HepG2 (cell line): ENCODE data around the gene DUS1L. TPM values are rescaled to one million over a fixed set of nuclear protein-coding genes. Genes with fewer than 3 reads are reported as not detected.

Experiments used
- ATAD3A ChIP-seq: sonication (generic); formaldehyde crosslinking; IDR thresholded peaks from 2 replicates; pipeline ENCODE4 v1.4.0; 2020; ENCODE audit warnings: missing genetic modification reagents
- CEBPG ChIP-seq: IDR thresholded peaks from 2 replicates; pipeline ENCODE4 v1.6.1; 2016
- DNMT3B ChIP-seq: conservative IDR thresholded peaks from 2 replicates; pipeline ENCODE4 v1.6.1; 2016; ENCODE audit warnings: missing biosample characterization, control low read depth
- DPF2 ChIP-seq: sonication (generic); formaldehyde crosslinking; IDR thresholded peaks from 2 replicates; pipeline ENCODE4 v1.4.0; 2020; ENCODE audit warnings: mild to moderate bottlenecking, low read depth, missing genetic modification reagents, borderline replicate concordance
- ELF1 ChIP-seq: sonication (generic); formaldehyde crosslinking; IDR thresholded peaks from 2 replicates; pipeline ENCODE4 v1.4.0; 2020; ENCODE audit warnings: missing genetic modification reagents
- FOXM1 ChIP-seq: sonication (generic); formaldehyde crosslinking; IDR thresholded peaks from 2 replicates; pipeline ENCODE4 v1.5.0; 2020; ENCODE audit warnings: missing genetic modification reagents
- GMEB1 ChIP-seq: sonication (generic); formaldehyde crosslinking; IDR thresholded peaks from 2 replicates; pipeline ENCODE4 v1.5.1; 2020; ENCODE audit warnings: missing genetic modification reagents, mild to moderate bottlenecking, borderline replicate concordance
- HBP1 ChIP-seq: IDR thresholded peaks from 2 replicates; pipeline ENCODE4 v1.6.1; 2016; ENCODE audit warnings: low read depth, control low read depth
- HDAC1 ChIP-seq: sonication (generic); formaldehyde crosslinking; IDR thresholded peaks from 2 replicates; pipeline ENCODE4 v1.5.1; 2020; ENCODE audit warnings: mild to moderate bottlenecking, missing genetic modification reagents
- HOXA9 ChIP-seq: sonication (generic); formaldehyde crosslinking; IDR thresholded peaks from 2 replicates; pipeline ENCODE4 v1.8.1; 2022; ENCODE audit warnings: missing genetic modification reagents, mild to moderate bottlenecking, moderate library complexity, borderline replicate concordance
- JUNB ChIP-seq: sonication (generic); formaldehyde crosslinking; IDR thresholded peaks from 2 replicates; pipeline ENCODE4 v1.8.0; 2022; ENCODE audit warnings: missing genetic modification reagents, mild to moderate bottlenecking, borderline replicate concordance
- RBAK ChIP-seq: sonication (generic); formaldehyde crosslinking; IDR thresholded peaks from 2 replicates; pipeline ENCODE4 v1.5.1; 2020; ENCODE audit warnings: mild to moderate bottlenecking, missing genetic modification reagents
- RBFOX2 ChIP-seq: fragments of 200-400 bp; formaldehyde crosslinking; IDR thresholded peaks from 2 replicates; pipeline ENCODE4 v1.6.1; 2017; ENCODE audit warnings: low read depth, mild to moderate bottlenecking, low read length
- SAP130 ChIP-seq: IDR thresholded peaks from 2 replicates; pipeline ENCODE4 v1.6.1; 2016; ENCODE audit warnings: low read depth
- SIN3A ChIP-seq: IDR thresholded peaks from 2 replicates; pipeline ENCODE4 v1.6.1; 2011; ENCODE audit warnings: low read depth, mild to moderate bottlenecking, control low read depth, low read length, borderline replicate concordance
- SKIL ChIP-seq: sonication (generic); formaldehyde crosslinking; IDR thresholded peaks from 2 replicates; pipeline ENCODE4 v1.8.0; 2022; ENCODE audit warnings: missing genetic modification reagents, mild to moderate bottlenecking, moderate library complexity, borderline replicate concordance
- SMARCE1 ChIP-seq: fragments of 450-650 bp; IDR thresholded peaks from 2 replicates; pipeline ENCODE4 v1.6.1; 2017; ENCODE audit warnings: borderline replicate concordance
- SRF ChIP-seq: IDR thresholded peaks from 2 replicates; pipeline ENCODE4 v1.6.1; 2011; ENCODE audit warnings: mild to moderate bottlenecking, low read depth, low read length, moderate library complexity
- TBP ChIP-seq: sonication (generic); formaldehyde crosslinking; IDR thresholded peaks from 2 replicates; pipeline ENCODE4 v1.5.0; 2020; ENCODE audit warnings: missing genetic modification reagents
- TGIF2 ChIP-seq: IDR thresholded peaks from 2 replicates; pipeline ENCODE4 v1.6.1; 2016; ENCODE audit warnings: control low read depth, missing compliant biosample characterization
- ZFP90 ChIP-seq: sonication (generic); formaldehyde crosslinking; IDR thresholded peaks from 2 replicates; pipeline ENCODE4 v1.8.0; 2022; ENCODE audit warnings: missing genetic modification reagents, mild to moderate bottlenecking, inconsistent platforms, borderline replicate concordance
- ZMAT5 ChIP-seq: sonication (generic); formaldehyde crosslinking; IDR thresholded peaks from 2 replicates; pipeline ENCODE4 v1.5.0; 2020; ENCODE audit warnings: mild to moderate bottlenecking, low read depth, missing genetic modification reagents, borderline replicate concordance
- ZNF136 ChIP-seq: sonication (generic); formaldehyde crosslinking; IDR thresholded peaks from 2 replicates; pipeline ENCODE4 v1.8.1; 2022; ENCODE audit warnings: low read depth, mild to moderate bottlenecking, moderate library complexity, missing genetic modification reagents
- ZNF138 ChIP-seq: sonication (generic); formaldehyde crosslinking; IDR thresholded peaks from 2 replicates; pipeline ENCODE4 v1.5.0; 2020; ENCODE audit warnings: mild to moderate bottlenecking, low read depth, missing genetic modification reagents
- ZNF251 ChIP-seq: sonication (generic); formaldehyde crosslinking; IDR thresholded peaks from 2 replicates; pipeline ENCODE4 v1.9.0; 2021; ENCODE audit warnings: mild to moderate bottlenecking, missing genetic modification reagents
- ZNF33B ChIP-seq: sonication (generic); formaldehyde crosslinking; IDR thresholded peaks from 2 replicates; pipeline ENCODE4 v1.5.1; 2020; ENCODE audit warnings: mild to moderate bottlenecking, missing genetic modification reagents
- polyA plus RNA-seq, 8 experiments: library from polyadenylated mRNA; depleted of rRNA in 3 of 8; stranded (reverse) in 7 of 8; unstranded in 1 of 8; fragments of >200 nt; fragmentation: Illumina TruSeq in 4 of 8; extraction: Trizol in 4 of 8; gene quantifications; 2 replicates each; pipeline versions ENCODE4 v1.2.1 to v1.2.3, GENCODE V29; 2011 to 2016; ENCODE audit warnings: low read depth in 4 of 8, missing spikeins in 1 of 8, mixed read lengths in 1 of 8; ENCODE audit not compliant: insufficient read depth in 1 of 8
- total RNA-seq, 5 experiments: library from RNA; depleted of rRNA; stranded (reverse); fragments of >200 nt; fragmentation: Illumina TruSeq; extraction: Trizol; gene quantifications; 2 replicates each; pipeline ENCODE4 v1.2.3, GENCODE V29; 2016; ENCODE audit warnings: low read depth in 1 of 5

DUS1L gene
- total and polyA plus RNA-seq, 2 of the 13 experiments (the other 11 are each of a cell fraction or from before 2014, with no cell fraction given), result 81.0 to 109 TPM

GRCh38 chr17:82095777-82096708 lies 30.4 kb upstream of the DUS1L start (continued):
- TF ChIP-seq TBP (CRISPR knock-in tag), result no peak
- TF ChIP-seq ZNF138 (CRISPR knock-in tag), result no peak
- no peak for TF ChIP-seq SMARCE1
- TF ChIP-seq HBP1 (CRISPR knock-in tag), result no peak
- TF ChIP-seq HDAC1 (CRISPR knock-in tag), result no peak; the same call in none of the 2 replicates
- no peak for TF ChIP-seq ELF1 (CRISPR knock-in tag)
- TF ChIP-seq HOXA9, result no peak
- TF ChIP-seq ZNF136 (CRISPR knock-in tag), result no peak
- no peak for TF ChIP-seq ZMAT5 (CRISPR knock-in tag)
- no peak for TF ChIP-seq SKIL
- no peak for TF ChIP-seq ZNF251 (CRISPR knock-in tag)
- no peak for TF ChIP-seq FOXM1 (CRISPR knock-in tag)
- no peak for TF ChIP-seq JUNB (CRISPR knock-in tag)
- peak; percentile 78 for TF ChIP-seq RBFOX2
- no peak for TF ChIP-seq ZFP90 (CRISPR knock-in tag)
- no peak for TF ChIP-seq ATAD3A (CRISPR knock-in tag)
- peak; percentile 3; the same call in 1 of the 2 replicates for TF ChIP-seq SAP130 (CRISPR knock-in tag)
- TF ChIP-seq SRF, result no peak
- TF ChIP-seq SIN3A, result peak; percentile 16; the same call in 1 of the 2 replicates
- no peak for TF ChIP-seq GMEB1 (CRISPR knock-in tag)
- TF ChIP-seq RBAK, result no peak
- no peak for TF ChIP-seq DPF2 (CRISPR knock-in tag)
- no peak for TF ChIP-seq DNMT3B (CRISPR knock-in tag)
- TF ChIP-seq TGIF2 (CRISPR knock-in tag), result no peak
- no peak for TF ChIP-seq CEBPG
- TF ChIP-seq ZNF33B (CRISPR knock-in tag), result no peak
